Keratinocyte (primary cell): Measurements from ENCODE around the gene KRT82.

Source experiments
- EZH2 ChIP-seq: IDR thresholded peaks from one replicate; pipeline ENCODE4 v1.6.1; 2012; ENCODE audit warnings: inconsistent platforms, mild to moderate bottlenecking, low read length, moderate library complexity
- TF ChIP-seq, protein P1 (sequence below), 3 experiments: IDR thresholded peaks in 1 of 3; conservative IDR thresholded peaks in 1 of 3; optimal IDR thresholded peaks in 1 of 3; 2 replicates in 2 of 3; 3 replicates in 1 of 3; pipeline versions ENCODE3 to v1.5.1; 2011; ENCODE audit warnings: low read length in 3 of 3, mild to moderate bottlenecking in 3 of 3, moderate library complexity in 2 of 3, control low read depth in 1 of 3, inconsistent platforms in 1 of 3; ENCODE audit not compliant: insufficient read depth in 2 of 3; ENCODE audit errors: extremely low read depth in 1 of 3

GRCh38 chr12:52435659-52435999 is 29.5 kb upstream of the KRT82 start:
- TF ChIP-seq, protein P1, sequence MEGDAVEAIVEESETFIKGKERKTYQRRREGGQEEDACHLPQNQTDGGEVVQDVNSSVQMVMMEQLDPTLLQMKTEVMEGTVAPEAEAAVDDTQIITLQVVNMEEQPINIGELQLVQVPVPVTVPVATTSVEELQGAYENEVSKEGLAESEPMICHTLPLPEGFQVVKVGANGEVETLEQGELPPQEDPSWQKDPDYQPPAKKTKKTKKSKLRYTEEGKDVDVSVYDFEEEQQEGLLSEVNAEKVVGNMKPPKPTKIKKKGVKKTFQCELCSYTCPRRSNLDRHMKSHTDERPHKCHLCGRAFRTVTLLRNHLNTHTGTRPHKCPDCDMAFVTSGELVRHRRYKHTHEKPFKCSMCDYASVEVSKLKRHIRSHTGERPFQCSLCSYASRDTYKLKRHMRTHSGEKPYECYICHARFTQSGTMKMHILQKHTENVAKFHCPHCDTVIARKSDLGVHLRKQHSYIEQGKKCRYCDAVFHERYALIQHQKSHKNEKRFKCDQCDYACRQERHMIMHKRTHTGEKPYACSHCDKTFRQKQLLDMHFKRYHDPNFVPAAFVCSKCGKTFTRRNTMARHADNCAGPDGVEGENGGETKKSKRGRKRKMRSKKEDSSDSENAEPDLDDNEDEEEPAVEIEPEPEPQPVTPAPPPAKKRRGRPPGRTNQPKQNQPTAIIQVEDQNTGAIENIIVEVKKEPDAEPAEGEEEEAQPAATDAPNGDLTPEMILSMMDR (optimal IDR thresholded peaks at IDR 0.05 in 1 of 3, IDR thresholded peaks at IDR 0.05 in 1 of 3, conservative IDR thresholded peaks at IDR 0.05 in 1 of 3; ENCODE audit: extremely low read depth in 1 of 3, insufficient read depth in 2 of 3, low read length in 3 of 3) = no peak
- TF ChIP-seq EZH2 = no peak
